SU-DHL-6 (cell line): ENCODE data around the gene TIMD4.

Source experiments
- H2AFZ ChIP-seq: fragments of 200-600 bp; sonication (generic); 2 replicates; pipeline ENCODE4 v1.6.1; 2014; ENCODE audit warnings: low read depth, mild to moderate bottlenecking, moderate library complexity, mixed read lengths, antibody characterized with exemption, low read length; ENCODE audit not compliant: severe bottlenecking
- H3F3A ChIP-seq: fragments of 200-600 bp; shearing (Covaris generic); 2 replicates; pipeline ENCODE4 v1.6.0; 2016; ENCODE audit warnings: antibody characterized with exemption, mild to moderate bottlenecking; ENCODE audit not compliant: insufficient read depth
- H3K27ac ChIP-seq: fragments of 200-600 bp; sonication (generic); 2 replicates; pipeline ENCODE4 v1.5.1; 2016; ENCODE audit warnings: low read depth, mild to moderate bottlenecking, low read length, moderate library complexity, mixed read lengths
- H3K27me3 ChIP-seq: fragments of 200-600 bp; sonication (generic), shearing (Covaris generic); 2 replicates; pipeline ENCODE4 v1.6.0; 2014; ENCODE audit warnings: mild to moderate bottlenecking, low read length
- H3K36me3 ChIP-seq: fragments of 200-600 bp; sonication (generic); 2 replicates; pipeline ENCODE4 v1.6.1; 2014; ENCODE audit warnings: mild to moderate bottlenecking, low read length, mixed read lengths
- H3K4me2 ChIP-seq: fragments of 300-600, 200-600 bp; shearing (Covaris generic), sonication (generic); 2 replicates; pipeline ENCODE4 v1.6.0; 2014; ENCODE audit warnings: low read length, low read depth, mild to moderate bottlenecking; ENCODE audit not compliant: poor library complexity, severe bottlenecking
- H3K4me3 ChIP-seq: fragments of 200-600 bp; sonication (generic); 2 replicates; pipeline ENCODE4 v1.5.1; 2014; ENCODE audit warnings: antibody characterized with exemption, low read length, mild to moderate bottlenecking, mixed read lengths; ENCODE audit not compliant: insufficient read depth, poor library complexity, severe bottlenecking
- H3K79me2 ChIP-seq: fragments of 200-600 bp; sonication (generic); 2 replicates; pipeline ENCODE4 v1.6.1; 2014; ENCODE audit warnings: mild to moderate bottlenecking, low read length, moderate library complexity; ENCODE audit not compliant: insufficient read depth
- H3K9ac ChIP-seq: fragments of 200-600 bp; sonication (generic); 2 replicates; pipeline ENCODE4 v1.7.0; 2014; ENCODE audit warnings: mild to moderate bottlenecking, low read length
- H3K9me2 ChIP-seq: fragments of 200-600 bp; sonication (generic); replicated peaks from 2 replicates; pipeline ENCODE4 v1.6.1; 2014; ENCODE audit warnings: low read length; ENCODE audit not compliant: insufficient read depth
- H3K9me3 ChIP-seq: fragments of 200-600 bp; sonication (generic); 2 replicates; pipeline ENCODE4 v1.6.1; 2014; ENCODE audit warnings: low read length, mixed read lengths; ENCODE audit not compliant: insufficient read depth
- H4K20me1 ChIP-seq: fragments of 200-600 bp; sonication (generic); 2 replicates; pipeline ENCODE4 v1.6.1; 2014; ENCODE audit warnings: low read depth, mild to moderate bottlenecking, antibody characterized with exemption, low read length, moderate library complexity, mixed read lengths
- EZH2phosphoT487 ChIP-seq: fragments of 200-600 bp; sonication (generic), shearing (Covaris generic); conservative IDR thresholded peaks from 2 replicates; pipeline ENCODE4 v1.6.1; 2018; ENCODE audit warnings: mild to moderate bottlenecking, antibody characterized with exemption, low read length, moderate library complexity, mixed read lengths
- TF ChIP-seq, protein P1 (sequence below): fragments of 200-600 bp; sonication (generic); IDR thresholded peaks from one replicate; pipeline ENCODE4 v1.5.1; 2017; ENCODE audit warnings: antibody characterized with exemption, mild to moderate bottlenecking, low read length, moderate library complexity; ENCODE audit not compliant: insufficient read depth, poor library complexity, severe bottlenecking

The TIMD4 gene

DNA sequence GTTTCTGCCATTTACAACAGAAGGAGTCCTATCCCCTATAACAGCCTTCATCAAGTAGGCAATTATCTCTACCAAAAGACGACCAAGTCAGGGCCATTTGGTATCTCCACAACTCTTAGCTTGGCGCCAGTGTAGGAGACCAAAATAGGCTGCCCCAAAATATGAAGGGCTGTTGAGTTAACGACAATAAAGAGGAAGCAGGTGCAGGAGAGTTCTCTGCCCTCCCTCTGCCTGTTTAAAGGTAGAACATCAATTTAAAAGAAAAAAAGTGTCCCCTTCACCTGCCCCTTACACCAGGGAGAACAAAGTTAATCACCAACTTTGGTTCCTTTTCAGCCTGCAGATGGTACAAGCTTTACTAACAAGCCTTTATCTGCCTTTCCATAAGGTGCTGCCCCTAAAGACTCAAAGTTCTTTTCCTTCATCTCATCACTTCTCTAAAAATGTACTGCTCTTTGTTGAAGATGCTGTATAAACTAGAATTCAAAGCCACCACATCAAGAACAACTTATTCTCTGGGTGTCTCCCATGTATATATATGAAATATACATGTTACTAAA is 79.6 kb downstream of the TIMD4 start:
- Histone ChIP-seq H3K9me2 (no peaks in the 10 kb centered on the region), H3K79me2 (peaks cover 9% of the 10 kb centered on the region; the same call in 1 of the 2 replicates), H2AFZ (no peak overlapping the region), H3K4me2 (peak overlapping the region; percentile 50), H3K9ac (peak overlapping the region; percentile 49), H3K27ac (peak overlapping the region; percentile 95), H3F3A (peaks cover 10% of the 10 kb centered on the region), H3K4me3 (peak overlapping the region; percentile 5), H3K9me3 (no peaks in the 10 kb centered on the region), H3K36me3 (no peaks in the 10 kb centered on the region), H3K27me3 (no peaks in the 10 kb centered on the region), H4K20me1 (no peaks in the 10 kb centered on the region)
- TF ChIP-seq EZH2phosphoT487 = no peak
- TF ChIP-seq, protein P1, sequence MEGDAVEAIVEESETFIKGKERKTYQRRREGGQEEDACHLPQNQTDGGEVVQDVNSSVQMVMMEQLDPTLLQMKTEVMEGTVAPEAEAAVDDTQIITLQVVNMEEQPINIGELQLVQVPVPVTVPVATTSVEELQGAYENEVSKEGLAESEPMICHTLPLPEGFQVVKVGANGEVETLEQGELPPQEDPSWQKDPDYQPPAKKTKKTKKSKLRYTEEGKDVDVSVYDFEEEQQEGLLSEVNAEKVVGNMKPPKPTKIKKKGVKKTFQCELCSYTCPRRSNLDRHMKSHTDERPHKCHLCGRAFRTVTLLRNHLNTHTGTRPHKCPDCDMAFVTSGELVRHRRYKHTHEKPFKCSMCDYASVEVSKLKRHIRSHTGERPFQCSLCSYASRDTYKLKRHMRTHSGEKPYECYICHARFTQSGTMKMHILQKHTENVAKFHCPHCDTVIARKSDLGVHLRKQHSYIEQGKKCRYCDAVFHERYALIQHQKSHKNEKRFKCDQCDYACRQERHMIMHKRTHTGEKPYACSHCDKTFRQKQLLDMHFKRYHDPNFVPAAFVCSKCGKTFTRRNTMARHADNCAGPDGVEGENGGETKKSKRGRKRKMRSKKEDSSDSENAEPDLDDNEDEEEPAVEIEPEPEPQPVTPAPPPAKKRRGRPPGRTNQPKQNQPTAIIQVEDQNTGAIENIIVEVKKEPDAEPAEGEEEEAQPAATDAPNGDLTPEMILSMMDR = no peak

DNA sequence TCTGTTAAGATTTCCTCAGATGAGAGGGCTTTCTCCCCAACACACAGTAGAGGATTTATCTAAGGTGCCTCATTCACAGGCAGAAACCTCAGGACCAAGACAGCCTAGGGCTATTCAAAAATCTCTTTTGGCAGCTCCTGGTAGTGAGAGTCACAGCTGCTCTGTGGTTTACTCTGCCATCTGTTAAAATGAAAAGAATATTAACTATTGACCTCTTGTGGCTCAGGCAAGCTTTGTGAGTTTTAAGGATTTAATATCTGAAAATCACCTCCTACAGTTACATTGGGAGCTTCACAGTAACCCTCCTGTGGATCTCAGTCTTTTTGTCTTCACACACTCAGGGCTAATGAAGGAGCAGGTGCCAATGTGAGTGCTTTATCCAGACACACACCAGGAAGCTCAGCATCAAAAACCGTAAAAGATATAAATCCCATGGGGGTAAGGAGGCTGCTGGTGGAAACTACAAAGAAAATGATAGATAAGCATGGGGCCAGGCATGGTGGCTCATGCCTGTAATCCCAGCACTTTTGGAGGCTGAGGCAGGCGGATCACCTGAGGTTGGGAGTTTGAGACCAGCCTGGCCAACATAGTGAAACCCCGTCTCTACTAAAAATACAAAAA is 83.3 kb downstream of the TIMD4 start:
- no peaks in the 10 kb centered on the region for H3K79me2 ChIP-seq
- H3K9me3 ChIP-seq = no peaks in the 10 kb centered on the region
- H4K20me1 ChIP-seq = no peaks in the 10 kb centered on the region
- H2AFZ ChIP-seq = no peak overlapping the region
- peak overlapping the region; percentile 30; the same call in 1 of the 2 replicates for H3K9ac ChIP-seq
- no peaks in the 10 kb centered on the region for H3K9me2 ChIP-seq
- H3F3A ChIP-seq = peaks cover 10% of the 10 kb centered on the region
- no peaks in the 10 kb centered on the region for H3K27me3 ChIP-seq
- no peak overlapping the region for H3K4me3 ChIP-seq
- H3K27ac ChIP-seq = peak overlapping the region; percentile 70
- H3K36me3 ChIP-seq = no peaks in the 10 kb centered on the region
- no peak for TF ChIP-seq EZH2phosphoT487
- H3K4me2 ChIP-seq = peak overlapping the region; percentile 40

DNA sequence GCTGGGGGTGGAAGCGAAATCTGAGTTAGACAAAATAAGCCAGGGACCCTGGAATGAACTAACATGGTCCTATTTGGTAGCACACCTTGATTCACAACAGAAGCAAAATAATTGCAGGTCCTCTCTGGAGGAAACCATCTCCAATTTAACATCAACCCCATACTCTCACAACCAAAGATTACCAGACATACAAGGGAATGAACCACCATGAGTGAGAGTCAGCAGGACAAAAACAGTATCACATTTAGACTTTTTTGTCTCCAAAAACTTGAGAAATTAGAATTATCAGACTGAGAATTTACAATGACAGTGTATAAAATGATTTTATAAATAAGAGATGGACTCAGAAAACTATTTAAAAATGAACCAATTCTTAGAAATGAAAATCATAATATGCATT is 91.8 kb downstream of the TIMD4 start:
- Histone ChIP-seq H4K20me1 (no peaks in the 10 kb centered on the region), H3K79me2 (no peaks in the 10 kb centered on the region), H2AFZ (no peak overlapping the region), H3K9me3 (peaks cover 6% of the 10 kb centered on the region; the same call in 1 of the 2 replicates), H3K9ac (no peak overlapping the region), H3K27me3 (no peaks in the 10 kb centered on the region), H3F3A (no peaks in the 10 kb centered on the region), H3K9me2 (no peaks in the 10 kb centered on the region), H3K4me2 (no peak overlapping the region), H3K4me3 (no peak overlapping the region), H3K36me3 (0 out of 2 replicates have a peak, but pooled peaks cover 2% of the 10 kb centered on the region), H3K27ac (no peak overlapping the region)
- TF ChIP-seq EZH2phosphoT487 = no peak
- TF ChIP-seq, protein P1 = no peak

DNA sequence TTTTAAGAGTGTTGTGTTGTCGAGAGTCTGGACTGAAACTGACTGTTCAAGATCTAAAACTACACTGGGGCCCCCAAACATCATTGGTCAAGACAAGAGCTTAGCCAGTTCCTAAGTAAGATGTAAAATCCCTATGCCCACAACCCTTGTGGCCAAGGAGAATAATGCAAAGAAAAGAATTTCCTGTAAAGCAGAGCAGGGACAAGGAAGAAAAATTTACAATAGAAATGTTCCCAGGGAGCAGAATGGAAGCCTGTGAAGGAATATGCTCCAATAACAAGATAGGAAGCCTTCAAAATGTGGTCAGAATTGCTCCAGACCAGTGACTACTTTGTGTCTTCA is 92.6 kb downstream of the TIMD4 start:
- Histone ChIP-seq H3K9me2 (no peaks in the 10 kb centered on the region), H3K27me3 (no peaks in the 10 kb centered on the region), H3F3A (no peaks in the 10 kb centered on the region), H2AFZ (no peak overlapping the region), H3K4me2 (no peak overlapping the region), H3K9ac (no peak overlapping the region), H3K79me2 (no peaks in the 10 kb centered on the region), H4K20me1 (no peaks in the 10 kb centered on the region), H3K4me3 (no peak overlapping the region), H3K36me3 (0 out of 2 replicates have a peak, but pooled peaks cover 2% of the 10 kb centered on the region), H3K27ac (no peak overlapping the region), H3K9me3 (peaks cover 6% of the 10 kb centered on the region; the same call in 1 of the 2 replicates)
- TF ChIP-seq, protein P1 = no peak
- TF ChIP-seq EZH2phosphoT487 = no peak
